ENCODE data around the gene DDT.
"Not testable (repeated sequence)": the region's sequence is repeated elsewhere in the genome, so short reads cannot be mapped to it uniquely, and the experiment has no call there.

DDT gene

DNA sequence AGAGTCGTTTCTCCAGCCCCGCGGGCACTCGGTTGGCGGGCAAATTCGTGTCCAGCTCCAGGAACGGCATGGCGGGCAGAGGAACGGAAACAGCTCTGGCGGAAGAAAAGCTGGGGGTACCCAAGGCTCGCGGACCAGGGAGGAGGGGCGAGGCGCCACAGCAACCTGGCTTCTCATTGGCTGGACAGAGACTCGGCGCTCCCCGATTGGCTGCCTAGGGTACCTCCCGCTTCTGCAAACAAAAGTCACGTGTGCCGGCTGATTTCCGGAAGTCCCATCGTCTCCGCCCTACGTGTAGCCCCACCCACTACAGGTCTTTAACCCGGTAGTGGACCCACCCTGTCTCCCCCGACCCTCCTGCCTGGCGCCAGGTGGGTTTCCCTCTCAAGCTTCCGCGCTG, at the start of gene DDT:
TSS of gene DDT (minus strand) at position 97 of the 400 bp plus-strand sequence. CDS start at position 70, 27 bp downstream.
- FAIRE-seq = peak; percentile 97

DNA sequence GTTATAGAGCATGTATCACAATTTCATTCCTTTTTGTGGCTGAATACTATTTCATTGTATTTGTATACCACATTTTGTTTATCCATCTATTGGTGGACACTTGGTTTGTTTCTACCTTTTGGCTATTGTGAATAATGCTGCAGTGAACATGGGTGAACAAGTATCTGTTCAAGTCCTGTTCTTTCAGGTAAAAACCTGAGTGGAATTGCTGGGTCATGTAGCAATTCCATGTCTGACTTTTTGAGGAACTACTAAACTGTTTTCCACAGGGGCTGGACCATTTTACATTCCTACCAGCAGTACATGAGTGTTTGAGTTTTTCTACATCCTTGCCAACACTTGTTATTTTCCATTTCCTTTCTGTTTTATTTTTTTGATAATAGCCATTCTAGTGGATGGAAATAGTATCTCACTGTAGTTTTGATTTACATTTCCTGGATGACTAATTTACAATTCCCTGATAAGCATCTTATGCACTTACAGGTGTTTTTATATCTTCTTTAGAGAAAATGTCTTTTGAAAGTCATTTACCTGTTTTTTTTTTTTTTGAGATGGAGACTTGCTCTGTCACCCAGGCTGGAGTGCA, 49.1 kb upstream of the DDT start:
- no peak for FAIRE-seq

DNA sequence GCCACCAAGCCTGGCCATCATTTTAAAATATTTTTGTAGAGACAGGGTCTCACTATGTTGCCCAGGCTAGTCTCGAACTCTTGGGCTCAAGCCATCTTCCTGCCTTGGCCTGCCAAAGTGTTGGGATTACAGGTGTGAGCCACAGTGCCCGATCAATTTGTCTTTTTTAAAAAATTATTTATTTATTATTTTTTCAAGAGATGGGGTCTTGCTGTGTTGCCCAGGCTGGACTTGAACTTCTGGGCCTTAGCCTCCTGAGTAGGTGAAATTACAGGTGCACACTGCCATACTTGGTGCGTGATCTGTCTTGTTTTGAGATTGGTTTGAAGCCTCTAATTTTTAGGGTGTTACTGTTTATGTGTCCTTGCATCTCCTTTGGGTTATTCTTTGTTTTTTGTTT, 47.1 kb upstream of the DDT start:
- FAIRE-seq = no peak

DNA sequence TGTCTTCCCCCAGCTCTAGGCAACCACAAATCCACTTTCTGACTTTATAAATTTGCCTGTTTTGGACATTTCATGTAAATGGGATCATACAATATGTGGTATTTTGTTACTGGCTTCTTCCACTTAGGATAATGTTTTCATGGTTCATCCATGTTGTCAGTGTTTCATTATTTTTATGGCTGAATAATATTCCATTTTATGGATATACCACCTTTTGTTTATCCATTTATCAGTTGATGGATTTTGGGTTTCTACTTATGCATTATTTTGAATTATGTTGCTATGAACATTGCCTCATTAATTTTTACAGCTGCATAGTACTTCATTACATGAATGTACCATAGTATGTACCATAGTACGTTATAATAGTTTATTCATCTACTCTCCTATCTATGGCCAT, 41.9 kb upstream of the DDT start:
- FAIRE-seq = no peak

DNA sequence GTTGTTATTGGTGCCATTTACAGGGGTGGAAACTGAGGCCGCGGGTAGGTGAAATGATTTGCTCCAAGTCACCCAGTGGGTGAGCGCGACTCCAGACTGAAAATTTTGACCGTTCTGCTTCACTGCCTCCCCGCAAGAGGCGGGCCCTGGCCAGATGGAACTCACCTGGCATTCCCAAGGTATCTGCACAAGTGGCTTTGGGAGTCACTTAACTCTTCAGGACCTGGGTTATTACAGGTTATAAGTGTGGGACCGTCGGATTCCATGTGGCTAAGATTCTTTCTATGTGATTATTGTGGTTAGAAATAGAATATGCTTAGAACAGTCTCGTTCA, 37.5 kb upstream of the DDT start:
- no peak for FAIRE-seq

DNA sequence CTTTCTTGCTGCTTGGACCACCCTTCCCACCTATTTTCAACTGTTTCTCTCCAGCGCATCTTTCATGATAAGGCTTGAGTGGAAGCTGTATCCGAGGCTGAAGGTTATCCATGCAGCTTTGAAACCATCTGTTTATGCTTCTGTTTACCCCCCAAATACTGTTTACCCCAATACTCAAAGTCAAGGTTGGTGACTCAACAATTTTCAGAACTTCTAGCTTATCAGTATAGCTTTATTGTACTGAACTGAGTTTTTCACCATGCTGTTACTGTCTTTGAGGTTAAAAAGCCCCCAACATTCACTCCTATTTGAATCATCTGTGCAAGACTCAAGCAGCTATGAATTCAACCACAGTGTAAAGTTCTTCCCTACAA, 35.8 kb upstream of the DDT start:
- FAIRE-seq = no peak

DNA sequence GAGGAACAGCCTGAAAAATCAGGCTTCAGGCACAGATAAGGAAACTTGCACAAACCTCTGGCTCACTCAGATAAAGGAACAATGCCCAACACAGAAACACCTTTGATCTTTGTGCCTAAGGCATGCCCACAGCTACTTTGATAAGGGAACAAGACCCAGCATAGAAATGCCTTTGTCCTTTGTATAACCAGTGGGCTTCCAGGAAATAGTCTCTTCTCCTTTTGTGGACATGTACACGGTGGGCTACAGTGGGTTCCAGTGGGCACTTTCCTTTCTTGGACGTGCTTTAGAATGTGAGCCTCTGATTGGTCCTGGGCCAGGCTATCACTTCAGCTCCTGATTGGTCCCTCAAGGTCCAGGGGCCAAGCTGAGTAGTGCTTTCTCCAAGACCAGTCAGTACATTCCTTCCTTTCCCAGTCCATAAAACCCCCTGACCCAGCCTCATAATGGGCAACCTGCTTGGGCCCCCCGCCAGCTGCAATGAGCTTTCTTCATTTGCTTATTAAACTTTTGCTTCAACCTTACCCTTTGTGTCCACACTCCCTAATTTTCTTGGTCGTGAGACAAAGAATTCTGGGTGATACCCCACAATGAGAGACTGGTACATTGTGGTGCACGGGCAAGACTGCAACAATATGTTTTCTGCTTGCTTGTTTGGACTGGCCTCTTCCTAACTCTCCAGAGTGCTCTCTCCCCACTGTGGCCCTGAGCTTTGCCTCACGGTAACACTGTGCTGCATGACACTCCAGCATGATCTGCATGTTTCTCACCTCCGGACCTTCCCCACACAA, 35.2 kb upstream of the DDT start:
- no peak for FAIRE-seq

DNA sequence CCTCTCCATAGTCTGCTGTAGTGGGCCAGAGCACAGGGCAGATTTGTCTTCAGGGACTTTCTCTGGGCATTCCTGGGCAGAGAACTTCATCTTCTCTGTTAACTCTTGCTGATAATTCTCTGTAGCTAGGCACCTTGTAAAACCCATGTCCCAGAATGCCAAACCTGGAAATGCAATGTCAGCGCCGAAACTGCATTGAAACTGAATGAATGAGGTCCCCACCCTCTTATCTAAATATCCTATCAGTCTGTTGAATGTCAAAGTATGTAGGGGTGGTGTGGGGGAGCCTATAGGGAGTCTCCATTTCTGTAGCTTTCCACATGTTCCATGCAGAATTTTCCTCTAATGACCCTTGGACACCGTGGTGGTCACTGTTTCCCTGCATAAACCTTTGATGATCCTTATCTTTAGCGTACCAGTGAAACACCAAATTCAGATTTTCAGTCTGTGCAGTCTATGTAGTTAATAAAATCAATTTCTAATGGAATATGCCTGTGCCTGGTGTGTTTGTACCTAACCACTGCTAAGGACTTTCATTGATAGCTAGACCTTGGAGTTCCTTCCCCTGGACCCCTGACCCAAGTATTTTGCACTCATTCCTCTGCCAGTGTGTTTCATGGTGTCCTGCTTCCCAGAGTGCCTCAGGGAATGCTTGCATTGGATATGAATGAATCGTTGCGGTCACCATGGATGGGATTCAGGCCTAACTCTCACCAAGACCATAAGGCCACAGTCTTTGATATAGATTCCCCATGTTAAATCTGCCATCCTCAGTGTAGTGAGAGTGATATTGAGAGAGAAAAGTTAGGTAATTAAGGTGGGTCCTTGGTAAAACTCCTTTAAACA, 34.4 kb upstream of the DDT start:
- FAIRE-seq = no peak

DNA sequence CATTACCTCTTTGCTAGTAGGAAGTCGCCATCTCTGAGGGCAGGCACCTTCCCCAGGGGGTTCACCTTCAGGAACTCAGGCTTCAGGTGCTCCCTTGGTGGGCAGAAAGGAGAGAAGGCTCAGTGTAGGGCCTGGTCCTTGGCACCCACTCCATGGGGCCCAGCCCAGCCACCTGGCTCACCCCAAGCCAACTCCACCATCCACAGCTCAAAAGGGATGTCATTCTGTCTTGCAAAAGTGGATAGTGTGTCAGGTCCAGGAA, 33.7 kb upstream of the DDT start:
- no peak for FAIRE-seq

DNA sequence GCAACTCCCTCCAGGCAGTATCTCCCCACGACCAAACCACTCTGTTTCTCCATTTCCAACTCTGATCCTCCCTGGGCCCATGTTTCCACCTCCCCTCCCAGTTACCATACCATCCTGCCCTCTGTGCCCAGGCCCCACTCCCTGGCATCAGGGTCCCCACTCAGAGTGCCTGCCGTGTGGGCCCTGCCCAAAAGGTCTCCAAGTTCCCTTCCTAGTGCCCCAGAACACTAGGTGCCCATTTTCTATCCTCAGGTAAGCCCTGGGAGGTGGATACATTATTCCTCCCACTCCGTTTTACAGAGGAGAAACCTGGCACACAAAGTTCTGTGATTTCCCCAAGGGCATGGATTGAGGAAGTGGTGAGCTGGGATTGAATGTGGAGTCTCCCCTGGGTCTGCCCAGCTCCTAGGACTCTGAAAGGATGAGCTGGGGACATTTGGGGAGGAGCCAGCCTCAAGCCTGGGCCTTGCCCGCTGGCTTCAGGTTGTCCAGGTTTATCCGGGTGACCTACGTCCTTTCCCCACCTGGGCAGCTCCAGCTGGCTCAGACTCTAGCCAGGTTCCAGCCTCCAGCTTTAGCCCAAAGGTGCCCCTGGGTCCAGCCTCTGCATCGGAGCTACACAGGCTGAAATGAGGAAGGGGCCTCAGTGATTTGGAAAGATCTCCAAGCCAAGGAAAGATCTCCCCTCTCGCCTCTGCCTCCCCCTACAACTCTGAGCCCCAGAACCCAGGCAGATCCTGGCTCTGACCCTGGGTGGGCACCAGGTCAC, 33.2 kb upstream of the DDT start:
- FAIRE-seq = no peak

DNA sequence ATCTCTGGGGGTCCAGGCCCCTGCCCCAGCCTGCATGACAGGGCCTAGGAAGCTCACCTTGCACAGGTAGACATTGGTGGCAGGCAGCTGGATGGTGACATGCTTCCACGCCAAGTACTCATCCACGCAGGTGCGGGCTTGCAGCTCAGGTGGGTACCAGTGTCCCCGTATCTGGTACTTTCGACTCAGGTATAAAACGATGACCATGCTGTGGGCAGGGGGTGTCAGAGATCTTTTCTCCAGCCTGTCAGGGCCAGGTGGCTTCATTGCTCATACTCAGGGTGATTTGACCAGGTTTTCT, 32.6 kb upstream of the DDT start:
- FAIRE-seq = no peak

DNA sequence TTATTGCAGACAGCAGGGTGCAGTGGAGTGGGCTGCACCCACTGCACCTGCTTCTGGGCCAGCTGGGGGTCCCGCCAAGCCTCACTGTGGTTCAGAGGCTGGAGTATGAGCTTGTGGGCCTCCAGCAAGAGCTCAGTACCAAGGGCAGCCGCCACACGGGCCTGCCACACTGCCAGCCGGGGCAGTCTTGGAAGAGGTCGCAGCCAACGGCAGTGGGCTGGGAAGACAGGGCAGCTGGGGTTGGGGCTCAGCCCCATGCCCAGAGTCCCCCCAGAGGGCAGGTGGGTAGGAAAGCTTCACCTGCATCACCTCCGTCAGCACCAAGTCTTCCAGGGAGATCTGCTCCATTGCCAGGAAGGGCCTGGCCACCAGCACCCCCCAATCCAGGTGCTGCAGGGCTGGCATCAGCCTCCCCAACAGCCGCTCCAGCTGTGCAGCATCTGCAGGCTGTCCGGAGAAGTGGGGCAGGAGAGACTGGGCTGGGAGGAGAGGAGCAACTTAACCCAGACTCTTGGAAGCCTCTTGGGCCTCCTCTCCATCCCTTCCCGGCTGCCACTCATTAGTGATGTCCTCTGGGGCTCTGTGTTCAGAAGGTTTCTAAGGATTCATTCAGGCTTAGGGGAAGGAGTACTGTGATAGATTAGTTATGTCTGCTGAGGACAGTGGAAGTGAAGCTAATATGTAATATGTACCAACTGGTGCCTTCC, 32.1 kb upstream of the DDT start:
- FAIRE-seq = no peak

DNA sequence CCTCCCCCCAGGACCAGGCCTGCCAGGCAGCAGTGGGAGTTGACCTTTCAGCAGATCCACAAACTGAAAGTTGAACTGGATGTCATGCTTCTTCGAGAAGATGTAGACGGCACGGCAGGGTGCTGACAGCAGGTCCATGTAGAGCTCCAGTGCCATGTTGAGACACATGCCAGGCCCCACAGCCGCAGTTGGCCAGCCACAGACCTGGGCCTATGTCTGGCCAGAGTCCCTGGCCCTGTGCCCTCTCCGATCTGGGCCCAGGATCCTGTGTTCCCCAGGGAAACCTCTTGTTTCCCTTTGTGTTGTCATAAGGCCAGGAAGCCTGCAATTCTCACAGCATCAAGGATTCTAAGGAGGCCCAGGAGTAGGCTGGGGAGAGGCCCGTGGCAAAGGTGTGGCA, 31.0 kb upstream of the DDT start, which contains the start of gene GSTT4:
TSS of gene GSTT4 (minus strand) at position 253 of the 400 bp plus-strand sequence. CDS start at position 156, 97 bp downstream.
- no peak for FAIRE-seq

DNA sequence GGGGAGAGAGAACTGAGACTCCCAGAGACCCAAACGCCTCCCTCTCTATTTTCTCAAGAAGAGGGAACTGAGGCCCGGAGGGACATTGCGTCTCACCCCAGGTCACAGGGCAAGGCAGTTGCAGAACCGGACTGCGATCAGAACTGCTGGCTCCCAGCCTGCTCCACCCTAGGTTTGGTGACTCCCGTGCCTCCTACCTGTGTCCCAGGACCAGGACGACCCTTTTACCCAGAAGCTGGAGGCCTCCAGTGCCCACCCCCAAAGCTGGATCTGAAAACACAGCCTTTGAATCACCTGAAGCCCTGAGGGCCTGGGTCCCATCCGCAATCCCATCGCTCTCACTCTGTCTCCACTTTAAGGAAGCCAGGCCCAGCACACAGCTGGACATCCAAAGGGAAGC, 29.6 kb upstream of the DDT start:
- FAIRE-seq = no peak

DNA sequence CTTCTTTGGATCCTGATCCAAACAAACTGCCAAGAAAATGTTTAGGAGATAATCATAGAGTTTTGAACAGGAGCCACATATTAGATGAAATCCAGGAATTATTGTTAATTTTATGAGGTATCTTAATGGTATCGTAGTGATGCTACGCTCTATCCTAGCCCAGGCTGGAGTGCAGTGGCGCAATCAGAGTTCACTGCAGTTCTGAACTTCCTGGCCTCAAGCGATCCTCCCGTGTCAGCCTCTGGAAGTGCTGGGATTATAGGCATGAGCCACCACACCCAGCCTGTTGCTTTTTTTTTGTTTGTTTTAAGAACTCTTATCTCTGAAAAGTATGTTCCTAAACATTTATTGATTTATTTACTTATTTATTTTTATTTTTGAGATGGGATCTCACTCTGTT, 28.6 kb upstream of the DDT start:
- no peak for FAIRE-seq

DNA sequence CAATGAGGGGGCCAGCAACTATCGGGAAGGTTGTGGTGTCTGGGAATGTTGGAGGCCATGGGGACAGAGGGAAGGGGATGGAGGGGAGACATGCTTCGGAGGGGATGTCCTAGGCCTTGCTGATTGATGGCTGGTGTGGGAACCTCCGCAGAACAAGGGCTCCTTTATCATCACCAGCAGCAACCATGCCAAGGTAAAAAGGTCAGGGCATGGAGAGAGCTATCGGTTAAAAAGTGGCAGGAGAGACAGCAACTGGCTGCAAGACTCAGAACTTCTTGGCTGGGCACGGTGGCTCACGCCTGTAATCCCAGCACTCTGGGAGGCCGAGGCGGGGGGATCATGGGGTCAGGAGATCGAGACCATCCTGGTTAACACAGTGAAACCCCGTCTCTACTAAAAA, 28.0 kb upstream of the DDT start:
- FAIRE-seq = no peak

DNA sequence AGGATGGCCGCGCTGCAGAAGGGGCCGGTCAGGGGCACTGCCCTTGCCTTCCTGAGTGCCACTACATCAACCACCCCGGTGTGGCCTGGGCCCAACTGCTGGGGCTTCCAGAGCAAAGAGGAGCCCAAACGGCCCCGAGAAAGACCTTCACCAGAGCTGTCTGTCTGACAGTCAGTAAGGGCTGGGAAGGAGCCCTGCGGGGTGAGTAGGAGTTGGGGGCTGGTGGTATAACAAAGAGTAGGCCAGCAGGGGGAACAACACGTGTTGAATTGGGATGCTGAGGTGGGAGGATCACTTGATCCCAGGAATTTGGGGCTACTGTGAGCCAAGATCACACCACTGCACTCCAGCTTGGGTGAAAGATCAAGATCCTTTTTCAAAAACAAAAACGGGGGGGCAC, 27.1 kb upstream of the DDT start:
- no peak for FAIRE-seq

DNA sequence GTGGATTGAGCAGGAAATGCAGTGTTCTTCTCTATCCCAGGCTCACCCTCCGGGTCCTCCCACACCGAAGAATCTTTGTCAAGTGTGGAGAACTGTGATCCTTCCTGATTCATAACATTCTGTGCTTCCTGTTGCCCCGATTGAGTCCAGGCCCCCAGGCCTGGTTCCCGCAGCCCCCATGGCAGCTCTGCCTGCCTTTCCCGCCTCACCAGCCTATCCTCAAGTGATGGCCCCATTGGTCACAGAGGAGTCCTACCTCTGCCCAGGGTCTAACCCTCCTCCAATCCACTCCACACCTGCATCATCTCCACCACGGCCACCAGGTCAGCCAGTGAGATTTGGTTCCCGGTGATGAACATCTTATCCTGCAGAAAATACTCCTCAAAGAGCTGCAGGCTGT, 25.5 kb upstream of the DDT start:
- FAIRE-seq = not testable (repeated sequence)

DNA sequence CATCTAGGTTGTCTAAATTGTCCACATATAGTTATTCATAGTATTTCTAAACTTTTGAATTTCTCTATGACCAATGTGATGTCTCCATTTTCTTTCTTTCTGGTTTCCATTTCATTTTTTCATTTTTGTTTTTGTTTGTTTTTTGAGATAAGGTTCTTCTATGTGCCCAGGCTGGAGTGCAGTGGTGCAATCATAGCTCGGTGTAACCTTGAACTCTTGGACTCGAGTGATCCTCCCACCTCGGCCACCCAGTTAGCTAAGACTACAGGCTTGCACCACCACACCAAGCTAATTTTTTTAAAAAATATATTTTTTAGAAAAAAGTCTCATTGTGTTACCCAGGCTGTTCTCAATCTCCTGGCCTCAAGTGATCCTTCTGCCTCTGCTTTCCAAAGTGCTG, 22.9 kb upstream of the DDT start:
- FAIRE-seq = no peak

DNA sequence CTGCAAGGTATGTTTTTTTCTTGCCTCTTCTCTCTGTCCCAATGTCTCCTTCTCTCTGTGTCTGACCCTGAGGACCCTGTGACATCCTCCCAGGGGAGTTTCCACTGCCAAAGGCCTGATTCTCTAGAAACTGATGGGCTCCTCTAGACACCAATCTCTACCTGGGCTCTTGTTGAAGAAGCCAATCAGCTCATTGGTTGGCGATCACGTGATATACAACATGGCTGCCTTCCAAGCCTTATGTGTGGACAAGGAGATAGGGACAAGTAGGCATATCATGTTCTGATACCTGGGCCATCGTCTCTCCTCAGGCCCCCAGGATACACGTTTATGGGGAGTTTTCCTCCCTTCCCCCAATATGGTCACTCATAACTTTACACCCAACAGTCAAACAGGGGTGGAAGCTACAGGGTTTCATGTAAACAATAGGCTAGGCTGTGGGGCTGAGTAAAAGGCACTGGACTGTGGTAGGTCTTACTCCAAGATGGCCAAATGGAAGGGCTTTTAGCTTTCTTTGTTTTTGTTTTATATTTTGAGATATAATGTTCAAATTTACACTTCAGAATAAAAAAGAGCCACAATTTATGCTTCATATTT, 19.4 kb upstream of the DDT start:
- FAIRE-seq = not testable (repeated sequence)

DNA sequence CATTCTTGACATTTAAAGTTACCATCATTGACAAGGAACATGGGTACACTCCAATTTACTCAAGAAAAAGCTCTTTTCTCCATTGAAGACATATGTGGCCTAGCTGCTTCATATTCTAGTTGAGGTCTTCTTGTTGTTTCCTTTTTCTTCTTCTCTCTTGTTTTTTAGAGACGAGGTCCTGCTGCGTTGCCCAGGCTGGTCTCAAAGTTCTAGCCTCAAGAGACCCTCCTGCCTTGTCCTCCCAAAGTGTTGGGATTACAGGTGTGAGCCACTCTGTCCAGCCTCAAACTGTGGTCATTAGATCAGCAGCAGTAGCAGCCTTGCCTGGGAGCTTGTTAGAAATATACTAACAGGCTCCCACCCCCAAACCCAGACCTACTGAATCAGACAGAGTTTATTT, 18.8 kb upstream of the DDT start:
- not testable (repeated sequence) for FAIRE-seq

DNA sequence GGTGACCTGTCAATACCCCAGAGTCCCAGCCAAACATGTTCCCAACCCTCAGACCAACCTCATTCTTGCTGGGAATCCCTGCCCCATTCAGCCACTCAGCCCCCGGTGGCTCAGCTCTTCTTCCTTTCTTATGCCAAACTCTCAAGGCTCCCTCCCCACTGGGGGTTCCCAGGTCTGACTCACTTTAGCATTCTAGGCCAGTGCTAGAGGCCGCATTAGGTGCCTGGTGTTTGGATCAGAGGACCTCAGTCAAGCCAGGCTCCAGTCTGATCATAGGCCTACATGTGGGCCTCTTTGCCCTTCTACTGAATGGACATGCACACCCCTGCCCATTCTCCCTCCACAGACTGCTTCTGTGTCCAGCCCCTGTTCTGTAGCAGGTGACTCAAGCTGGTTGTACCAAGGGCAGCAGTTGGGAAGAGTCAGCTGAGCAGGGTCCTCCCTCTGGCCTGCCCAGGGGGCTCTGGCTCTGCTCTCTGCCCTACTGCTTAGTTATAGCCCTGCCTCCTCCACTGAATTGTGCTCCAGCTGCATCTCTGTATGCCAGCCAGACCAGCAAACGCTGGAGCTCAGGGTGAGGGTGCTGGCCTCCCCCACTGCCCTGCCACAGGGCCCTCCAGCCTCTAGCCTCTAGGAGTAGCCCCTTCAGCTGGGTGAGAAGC, 15.5 kb upstream of the DDT start:
- FAIRE-seq = not testable (repeated sequence)

All from endometrium (tissue), 2 donors.